SK-N-SH (cell line): ENCODE measurements around the gene PPP1R2C. TPM values are rescaled to one million over a fixed set of nuclear protein-coding genes. Genes with fewer than 3 reads are reported as not detected.

Source experiments
- CTCF ChIA-PET: fragments of 300-600, 350-600 bp; formaldehyde crosslinking; extraction: SDS; loops from one replicate; lab custom pipeline; 2021; lab: Yijun Ruan, JAX
- POLR2A ChIA-PET: fragments of 350-600 bp; sonication (Branson Sonifier 250); formaldehyde crosslinking; extraction: SDS; loops from one replicate; lab custom pipeline; 2020; ENCODE audit warnings: antibody characterized with exemption, inconsistent platforms; lab: Yijun Ruan, JAX
- DNase-seq: peaks from one replicate; pipeline ENCODE4 v3.0.0; 2012
- H2AFZ ChIP-seq: fragments of 200-600 bp; sonication (generic); 2 replicates; pipeline ENCODE4 v1.8.1; 2016; ENCODE audit warnings: antibody characterized with exemption, mild to moderate bottlenecking, low read depth
- H3F3A ChIP-seq: fragments of 200-600 bp; sonication (generic); replicated peaks from 2 replicates; pipeline ENCODE3; 2016; ENCODE audit warnings: antibody characterized with exemption, mild to moderate bottlenecking; ENCODE audit not compliant: insufficient read depth
- H3K27ac ChIP-seq, 2 experiments: fragments of 200-500 bp in 1 of 2; fragments of 200-600 bp in 1 of 2; sonication (Bioruptor generic) in 1 of 2; sonication (generic), shearing (Covaris generic) in 1 of 2; 2 replicates each; pipeline versions ENCODE4 v1.5.1 to v1.6.1; 2014 to 2016; ENCODE audit warnings: low read depth in 2 of 2, inconsistent platforms in 1 of 2, low read length in 1 of 2, mild to moderate bottlenecking in 1 of 2, mixed read lengths in 1 of 2
- H3K27me3 ChIP-seq: fragments of 200-600 bp; sonication (generic), shearing (Covaris generic); 2 replicates; pipeline ENCODE4 v1.6.1; 2016; ENCODE audit warnings: mixed run types; ENCODE audit not compliant: insufficient read depth
- H3K36me3 ChIP-seq, 2 experiments: fragments of 200-500 bp in 1 of 2; fragments of 200-600 bp in 1 of 2; sonication (Bioruptor generic) in 1 of 2; sonication (generic) in 1 of 2; replicated peaks in 1 of 2; 2 replicates each; pipeline versions ENCODE3 to v1.5.1; 2014 to 2016; ENCODE audit warnings: low read length in 1 of 2, mild to moderate bottlenecking in 1 of 2; ENCODE audit not compliant: insufficient read depth in 2 of 2, control insufficient read depth in 1 of 2
- H3K4me1 ChIP-seq, 2 experiments: fragments of 200-500 bp in 1 of 2; fragments of 200-600 bp in 1 of 2; sonication (Bioruptor generic) in 1 of 2; sonication (generic), shearing (Covaris generic) in 1 of 2; 2 replicates each; pipeline versions ENCODE4 v1.5.1 to v1.6.1; 2014 to 2016; ENCODE audit warnings: low read depth in 1 of 2, low read length in 1 of 2, mixed run types in 1 of 2; ENCODE audit not compliant: insufficient read depth in 2 of 2, control insufficient read depth in 1 of 2
- H3K4me2 ChIP-seq: fragments of 200-600 bp; sonication (generic), shearing (Covaris generic); 2 replicates; pipeline ENCODE4 v1.6.1; 2017; ENCODE audit warnings: mixed run types
- H3K4me3 ChIP-seq, 2 experiments: fragments of 200-500 bp in 1 of 2; fragments of 200-600 bp in 1 of 2; sonication (Bioruptor generic) in 1 of 2; sonication (generic), shearing (Covaris generic) in 1 of 2; 2 replicates each; pipeline versions ENCODE4 v1.5.1 to v1.8.1; 2014 to 2016; ENCODE audit warnings: low read depth in 2 of 2, inconsistent platforms in 1 of 2, low read length in 1 of 2, mild to moderate bottlenecking in 1 of 2, mixed read lengths in 1 of 2, moderate library complexity in 1 of 2
- H3K79me2 ChIP-seq: fragments of 200-600 bp; sonication (generic); 2 replicates; pipeline ENCODE4 v1.8.1; 2017; ENCODE audit warnings: mild to moderate bottlenecking; ENCODE audit not compliant: insufficient read depth
- H3K9ac ChIP-seq: fragments of 200-600 bp; sonication (generic); 2 replicates; pipeline ENCODE4 v1.6.1; 2017; ENCODE audit warnings: mixed run types
- H3K9me2 ChIP-seq: fragments of 200-600 bp; sonication (generic); 2 replicates; pipeline ENCODE4 v1.6.1; 2017; ENCODE audit warnings: mixed run types
- H3K9me3 ChIP-seq: fragments of 200-600 bp; sonication (generic); 2 replicates; pipeline ENCODE4 v1.6.1; 2017; ENCODE audit warnings: mixed run types, mild to moderate bottlenecking, moderate library complexity
- H4K20me1 ChIP-seq: fragments of 200-600 bp; sonication (generic); 2 replicates; pipeline ENCODE4 v1.6.1; 2017; ENCODE audit warnings: mild to moderate bottlenecking, mixed run types; ENCODE audit not compliant: insufficient read depth
- CHD2 ChIP-seq: fragments of 150-350 bp; IDR thresholded peaks from 2 replicates; pipeline ENCODE4 v1.6.1; 2018; ENCODE audit warnings: low read length; ENCODE audit not compliant: partially characterized antibody
- ELF1 ChIP-seq: IDR thresholded peaks from 2 replicates; pipeline ENCODE4 v1.4.0; 2012
- EP300 ChIP-seq, 2 experiments: IDR thresholded peaks; 2 replicates each; pipeline versions ENCODE4 v1.4.0 to v1.6.1; 2012; ENCODE audit warnings: borderline replicate concordance in 1 of 2, low read depth in 1 of 2, low read length in 1 of 2
- EZH2phosphoT487 ChIP-seq: fragments of 200-600 bp; sonication (generic); IDR thresholded peaks from 2 replicates; pipeline ENCODE4 v1.6.1; 2017; ENCODE audit warnings: low read depth, mixed run types, mild to moderate bottlenecking, antibody characterized with exemption, moderate library complexity, borderline replicate concordance
- FOSL2 ChIP-seq: IDR thresholded peaks from 2 replicates; pipeline ENCODE4 v1.4.0; 2012; ENCODE audit warnings: low read depth, mild to moderate bottlenecking, moderate library complexity, borderline replicate concordance
- FOXJ3 ChIP-seq: sonication (generic); formaldehyde crosslinking; IDR thresholded peaks from 2 replicates; pipeline ENCODE4 v1.5.1; 2020; ENCODE audit warnings: mild to moderate bottlenecking, missing genetic modification reagents
- GATA2 ChIP-seq: sonication (generic); formaldehyde crosslinking; IDR thresholded peaks from 2 replicates; pipeline ENCODE4 v1.5.0; 2020; ENCODE audit warnings: mild to moderate bottlenecking, missing genetic modification reagents
- MAX ChIP-seq: IDR thresholded peaks from 2 replicates; pipeline ENCODE4 v1.4.0; 2012; ENCODE audit warnings: low read depth
- MEF2A ChIP-seq: IDR thresholded peaks from 2 replicates; pipeline ENCODE4 v1.4.0; 2012; ENCODE audit warnings: low read depth, borderline replicate concordance
- RFX5 ChIP-seq: IDR thresholded peaks from 2 replicates; pipeline ENCODE4 v1.6.1; 2012; ENCODE audit warnings: mild to moderate bottlenecking, improper control_type of control experiment, low read length
- SIN3A ChIP-seq: IDR thresholded peaks from 2 replicates; pipeline ENCODE4 v1.6.1; 2012; ENCODE audit warnings: low read depth, mild to moderate bottlenecking, low read length, moderate library complexity, borderline replicate concordance
- SMC3 ChIP-seq: IDR thresholded peaks from 2 replicates; pipeline ENCODE4 v1.6.1; 2012; ENCODE audit warnings: low read depth, low read length, improper control_type of control experiment
- TAF1 ChIP-seq: IDR thresholded peaks from 2 replicates; pipeline ENCODE4 v1.6.1; 2012; ENCODE audit warnings: low read depth, mild to moderate bottlenecking, low read length, moderate library complexity, borderline replicate concordance
- TEAD4 ChIP-seq: IDR thresholded peaks from 2 replicates; pipeline ENCODE4 v1.4.0; 2012; ENCODE audit warnings: mild to moderate bottlenecking, borderline replicate concordance; ENCODE audit not compliant: insufficient read depth
- USF2 ChIP-seq: fragments of 150-350 bp; IDR thresholded peaks from 2 replicates; pipeline ENCODE4 v1.6.1; 2017; ENCODE audit warnings: antibody characterized with exemption, low read length, low read depth, borderline replicate concordance
- WGBS: methylation state at CpG from one replicate; pipeline ENCODE4 v1.1.6; 2017; ENCODE audit warnings: low lambda C conversion rate; 5-methylcytosine and 5-hydroxymethylcytosine counted together
- polyA plus RNA-seq, 3 experiments: library from polyadenylated mRNA; depleted of rRNA; stranded (reverse); fragments of >200 nt; gene quantifications; 2 replicates each; pipeline ENCODE4 v1.2.3, GENCODE V29; 2012
- TF ChIP-seq, protein P1 (sequence below): fragments of 200-600 bp; sonication (generic); IDR thresholded peaks from 2 replicates; pipeline ENCODE4 v1.6.1; 2017; ENCODE audit warnings: antibody characterized with exemption, mild to moderate bottlenecking, moderate library complexity
- TF ChIP-seq, protein P2 (sequence below): fragments of 150-350 bp; IDR thresholded peaks from 2 replicates; pipeline ENCODE4 v1.6.1; 2016; ENCODE audit warnings: mild to moderate bottlenecking, low read depth, low read length
- TF ChIP-seq, protein P3 (sequence below): IDR thresholded peaks from 2 replicates; pipeline ENCODE4 v1.4.0; 2012; ENCODE audit warnings: low read depth, borderline replicate concordance
- TF ChIP-seq, protein P4 (sequence below): IDR thresholded peaks from 2 replicates; pipeline ENCODE4 v1.6.1; 2012; ENCODE audit warnings: mild to moderate bottlenecking, low read depth, low read length, moderate library complexity

PPP1R2C gene
- polyA plus RNA-seq, 1 of the 3 experiments (the other 2 are of a cell fraction) = not detected

DNA sequence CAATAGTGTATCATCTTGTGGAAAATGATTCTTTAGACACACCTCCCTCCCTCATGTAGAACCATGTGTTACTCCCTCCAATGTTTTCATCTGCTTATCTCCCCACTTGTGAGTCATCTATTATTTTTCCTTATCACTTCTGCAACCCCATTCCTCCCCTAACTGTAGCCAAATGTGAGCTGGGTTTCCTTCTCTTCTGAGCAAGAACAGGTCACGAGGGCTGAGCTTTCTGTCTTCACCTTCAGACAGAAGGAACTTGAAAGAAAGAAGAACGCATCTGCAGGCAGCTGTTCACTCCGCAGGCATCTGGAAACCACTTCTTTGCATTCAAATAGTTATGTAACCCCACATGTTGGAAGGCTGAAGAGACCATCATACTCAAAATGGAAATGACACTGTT, 1.8 kb downstream of the PPP1R2C start:
- DNase-seq = no peak
- Histone ChIP-seq H2AFZ (no peak overlapping the region), H3K27ac (no peak overlapping the region), H3K27me3 (no peaks in the 10 kb centered on the region; the same call in 1 of the 2 replicates), H3K9me3 (no peaks in the 10 kb centered on the region), H3K4me3 (no peak overlapping the region), H4K20me1 (no peaks in the 10 kb centered on the region), H3K79me2 (no peaks in the 10 kb centered on the region), H3K9ac (no peak overlapping the region), H3K9me2 (no peaks in the 10 kb centered on the region), H3K4me1 (no peaks in the 10 kb centered on the region), H3F3A (no peaks in the 10 kb centered on the region), H3K4me2 (no peak overlapping the region), H3K36me3 (no peaks in the 10 kb centered on the region)
- CTCF ChIA-PET = no interaction called here
- 2% methylated on average over 3 of the region's 3 CpGs for WGBS
- POLR2A ChIA-PET = no interaction called here
- TF ChIP-seq, protein P1, sequence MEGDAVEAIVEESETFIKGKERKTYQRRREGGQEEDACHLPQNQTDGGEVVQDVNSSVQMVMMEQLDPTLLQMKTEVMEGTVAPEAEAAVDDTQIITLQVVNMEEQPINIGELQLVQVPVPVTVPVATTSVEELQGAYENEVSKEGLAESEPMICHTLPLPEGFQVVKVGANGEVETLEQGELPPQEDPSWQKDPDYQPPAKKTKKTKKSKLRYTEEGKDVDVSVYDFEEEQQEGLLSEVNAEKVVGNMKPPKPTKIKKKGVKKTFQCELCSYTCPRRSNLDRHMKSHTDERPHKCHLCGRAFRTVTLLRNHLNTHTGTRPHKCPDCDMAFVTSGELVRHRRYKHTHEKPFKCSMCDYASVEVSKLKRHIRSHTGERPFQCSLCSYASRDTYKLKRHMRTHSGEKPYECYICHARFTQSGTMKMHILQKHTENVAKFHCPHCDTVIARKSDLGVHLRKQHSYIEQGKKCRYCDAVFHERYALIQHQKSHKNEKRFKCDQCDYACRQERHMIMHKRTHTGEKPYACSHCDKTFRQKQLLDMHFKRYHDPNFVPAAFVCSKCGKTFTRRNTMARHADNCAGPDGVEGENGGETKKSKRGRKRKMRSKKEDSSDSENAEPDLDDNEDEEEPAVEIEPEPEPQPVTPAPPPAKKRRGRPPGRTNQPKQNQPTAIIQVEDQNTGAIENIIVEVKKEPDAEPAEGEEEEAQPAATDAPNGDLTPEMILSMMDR = no peak
- TF ChIP-seq EZH2phosphoT487 (no peak), CHD2 (no peak), FOXJ3 (CRISPR knock-in tag) (no peak), MEF2A (no peak), SMC3 (no peak), USF2 (no peak)

DNA sequence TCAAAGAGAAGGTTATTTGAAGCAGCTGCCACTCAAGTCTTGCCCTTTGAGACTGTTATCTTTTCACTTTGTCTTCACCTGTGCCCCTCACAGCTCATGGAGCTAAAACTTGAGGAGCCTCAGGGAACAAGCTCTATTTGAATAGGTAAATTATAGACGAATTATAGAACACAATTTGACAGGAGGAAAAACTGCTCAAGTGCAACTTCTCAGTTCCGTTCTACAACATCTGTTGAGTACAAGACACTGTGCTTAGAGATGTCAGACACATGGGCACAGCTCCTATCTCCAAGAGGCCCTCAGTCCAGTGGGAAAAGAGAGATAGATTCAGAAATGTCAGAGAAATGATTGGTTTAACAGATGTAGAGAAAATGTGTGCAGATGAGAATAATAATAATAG, 5.1 kb downstream of the PPP1R2C start:
- Histone ChIP-seq H4K20me1 (no peaks in the 10 kb centered on the region), H3K9me3 (no peaks in the 10 kb centered on the region), H3K27ac (no peak overlapping the region), H3K36me3 (no peaks in the 10 kb centered on the region), H3K4me1 (no peaks in the 10 kb centered on the region), H2AFZ (no peak overlapping the region), H3K9ac (no peak overlapping the region), H3K9me2 (no peaks in the 10 kb centered on the region), H3K4me2 (no peak overlapping the region), H3K27me3 (no peaks in the 10 kb centered on the region; the same call in 1 of the 2 replicates), H3K79me2 (no peaks in the 10 kb centered on the region), H3K4me3 (no peak overlapping the region), H3F3A (no peaks in the 10 kb centered on the region)
- no peak for DNase-seq
- ChIA-PET POLR2A (no interaction called here), CTCF (no interaction called here)
- WGBS = 7% methylated on average over 2 of the region's 2 CpGs
- TF ChIP-seq RFX5 (no peak), GATA2 (no peak), SMC3 (no peak), FOSL2 (no peak), MAX (no peak), EP300 (IDR thresholded peaks at IDR 0.05; ENCODE audit: borderline replicate concordance in 1 of 2, low read depth in 1 of 2, low read length in 1 of 2) (no peak), EZH2phosphoT487 (no peak), CHD2 (no peak), ELF1 (no peak), TAF1 (no peak), TEAD4 (no peak), SIN3A (no peak)
- TF ChIP-seq, protein P2, sequence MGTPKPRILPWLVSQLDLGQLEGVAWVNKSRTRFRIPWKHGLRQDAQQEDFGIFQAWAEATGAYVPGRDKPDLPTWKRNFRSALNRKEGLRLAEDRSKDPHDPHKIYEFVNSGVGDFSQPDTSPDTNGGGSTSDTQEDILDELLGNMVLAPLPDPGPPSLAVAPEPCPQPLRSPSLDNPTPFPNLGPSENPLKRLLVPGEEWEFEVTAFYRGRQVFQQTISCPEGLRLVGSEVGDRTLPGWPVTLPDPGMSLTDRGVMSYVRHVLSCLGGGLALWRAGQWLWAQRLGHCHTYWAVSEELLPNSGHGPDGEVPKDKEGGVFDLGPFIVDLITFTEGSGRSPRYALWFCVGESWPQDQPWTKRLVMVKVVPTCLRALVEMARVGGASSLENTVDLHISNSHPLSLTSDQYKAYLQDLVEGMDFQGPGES = no peak
- TF ChIP-seq, protein P3, sequence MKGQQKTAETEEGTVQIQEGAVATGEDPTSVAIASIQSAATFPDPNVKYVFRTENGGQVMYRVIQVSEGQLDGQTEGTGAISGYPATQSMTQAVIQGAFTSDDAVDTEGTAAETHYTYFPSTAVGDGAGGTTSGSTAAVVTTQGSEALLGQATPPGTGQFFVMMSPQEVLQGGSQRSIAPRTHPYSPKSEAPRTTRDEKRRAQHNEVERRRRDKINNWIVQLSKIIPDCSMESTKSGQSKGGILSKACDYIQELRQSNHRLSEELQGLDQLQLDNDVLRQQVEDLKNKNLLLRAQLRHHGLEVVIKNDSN = no peak
- TF ChIP-seq, protein P4, sequence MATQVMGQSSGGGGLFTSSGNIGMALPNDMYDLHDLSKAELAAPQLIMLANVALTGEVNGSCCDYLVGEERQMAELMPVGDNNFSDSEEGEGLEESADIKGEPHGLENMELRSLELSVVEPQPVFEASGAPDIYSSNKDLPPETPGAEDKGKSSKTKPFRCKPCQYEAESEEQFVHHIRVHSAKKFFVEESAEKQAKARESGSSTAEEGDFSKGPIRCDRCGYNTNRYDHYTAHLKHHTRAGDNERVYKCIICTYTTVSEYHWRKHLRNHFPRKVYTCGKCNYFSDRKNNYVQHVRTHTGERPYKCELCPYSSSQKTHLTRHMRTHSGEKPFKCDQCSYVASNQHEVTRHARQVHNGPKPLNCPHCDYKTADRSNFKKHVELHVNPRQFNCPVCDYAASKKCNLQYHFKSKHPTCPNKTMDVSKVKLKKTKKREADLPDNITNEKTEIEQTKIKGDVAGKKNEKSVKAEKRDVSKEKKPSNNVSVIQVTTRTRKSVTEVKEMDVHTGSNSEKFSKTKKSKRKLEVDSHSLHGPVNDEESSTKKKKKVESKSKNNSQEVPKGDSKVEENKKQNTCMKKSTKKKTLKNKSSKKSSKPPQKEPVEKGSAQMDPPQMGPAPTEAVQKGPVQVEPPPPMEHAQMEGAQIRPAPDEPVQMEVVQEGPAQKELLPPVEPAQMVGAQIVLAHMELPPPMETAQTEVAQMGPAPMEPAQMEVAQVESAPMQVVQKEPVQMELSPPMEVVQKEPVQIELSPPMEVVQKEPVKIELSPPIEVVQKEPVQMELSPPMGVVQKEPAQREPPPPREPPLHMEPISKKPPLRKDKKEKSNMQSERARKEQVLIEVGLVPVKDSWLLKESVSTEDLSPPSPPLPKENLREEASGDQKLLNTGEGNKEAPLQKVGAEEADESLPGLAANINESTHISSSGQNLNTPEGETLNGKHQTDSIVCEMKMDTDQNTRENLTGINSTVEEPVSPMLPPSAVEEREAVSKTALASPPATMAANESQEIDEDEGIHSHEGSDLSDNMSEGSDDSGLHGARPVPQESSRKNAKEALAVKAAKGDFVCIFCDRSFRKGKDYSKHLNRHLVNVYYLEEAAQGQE = no peak
